K562 (cell line): Measurements from ENCODE around the gene ATAD5. TPM values are rescaled to one million over a fixed set of nuclear protein-coding genes. Genes with fewer than 3 reads are reported as not detected.

Experiments used
- ARHGAP35 ChIP-seq: fragments of 450-650 bp; IDR thresholded peaks from 2 replicates; pipeline ENCODE4 v1.6.1; 2018; ENCODE audit not compliant: partially characterized antibody
- BCL6 ChIP-seq: fragments of 250-450 bp; sonication (Bioruptor Pico); IDR thresholded peaks from 2 replicates; pipeline ENCODE4 v1.4.0; 2020
- CHD2 ChIP-seq: IDR thresholded peaks from 2 replicates; pipeline ENCODE4 v1.6.1; 2011; ENCODE audit warnings: low read depth, low read length
- MECOM ChIP-seq: fragments of 250-450 bp; sonication (Bioruptor Pico); IDR thresholded peaks from 2 replicates; pipeline ENCODE4 v1.8.0; 2022; ENCODE audit warnings: inconsistent platforms
- MEIS2 ChIP-seq: fragments of 450-650 bp; IDR thresholded peaks from 2 replicates; pipeline ENCODE4 v1.6.1; 2014; ENCODE audit warnings: mild to moderate bottlenecking; ENCODE audit not compliant: partially characterized antibody
- NONO ChIP-seq, 2 experiments: fragments of 200-400 bp in 1 of 2; fragments of 450-650 bp in 1 of 2; formaldehyde crosslinking in 1 of 2; IDR thresholded peaks; 2 replicates each; pipeline ENCODE4 v1.6.1; 2017; ENCODE audit warnings: low read depth in 2 of 2, mild to moderate bottlenecking in 2 of 2, moderate library complexity in 2 of 2, low read length in 1 of 2
- NR2F6 ChIP-seq: fragments of 450-650 bp; formaldehyde crosslinking; IDR thresholded peaks from 2 replicates; pipeline ENCODE4 v1.4.0; 2020; ENCODE audit warnings: mild to moderate bottlenecking
- NRF1 ChIP-seq, 2 experiments: fragments of 450-650 bp; IDR thresholded peaks in 1 of 2; conservative IDR thresholded peaks in 1 of 2; 2 replicates each; pipeline ENCODE4 v1.6.1; 2014; ENCODE audit warnings: mild to moderate bottlenecking in 2 of 2
- POLR2AphosphoS5 ChIP-seq: IDR thresholded peaks from 2 replicates; pipeline ENCODE4 v1.6.1; 2011; ENCODE audit warnings: mild to moderate bottlenecking, low read depth, low read length, moderate library complexity; ENCODE audit not compliant: control insufficient read depth, insufficient read depth
- PRPF4 ChIP-seq: fragments of 200-400 bp; formaldehyde crosslinking; IDR thresholded peaks from one replicate; pipeline ENCODE4 v1.6.1; 2017; ENCODE audit warnings: low read length, low read depth, mild to moderate bottlenecking; ENCODE audit not compliant: insufficient read depth, poor library complexity, severe bottlenecking
- PTRF ChIP-seq: fragments of 450-650 bp; IDR thresholded peaks from 2 replicates; pipeline ENCODE4 v1.6.1; 2016; ENCODE audit warnings: mild to moderate bottlenecking, missing genetic modification characterization, missing compliant biosample characterization
- PURB ChIP-seq: sonication (generic); formaldehyde crosslinking; IDR thresholded peaks from 2 replicates; pipeline ENCODE4 v1.9.0; 2021; ENCODE audit warnings: low read depth, mild to moderate bottlenecking, missing genetic modification reagents
- SETDB1 ChIP-seq: IDR thresholded peaks from one replicate; pipeline ENCODE4 v1.6.1; 2012; ENCODE audit warnings: low read length, control low read depth, inconsistent platforms
- SIN3B ChIP-seq: fragments of 450-650 bp; IDR thresholded peaks from 2 replicates; pipeline ENCODE4 v1.6.1; 2017; ENCODE audit warnings: low read depth, mild to moderate bottlenecking, moderate library complexity
- SP2 ChIP-seq: IDR thresholded peaks from 2 replicates; pipeline ENCODE4 v1.6.1; 2011; ENCODE audit warnings: mild to moderate bottlenecking, low read depth, low read length, moderate library complexity; ENCODE audit not compliant: poor library complexity, severe bottlenecking; ENCODE audit errors: extremely low read depth
- ZFPM2 ChIP-seq: fragments of 250-450 bp; sonication (Bioruptor Pico); IDR thresholded peaks from 2 replicates; pipeline ENCODE4 v1.5.1; 2022; ENCODE audit warnings: mild to moderate bottlenecking
- ZFX ChIP-seq: sonication (generic); formaldehyde crosslinking; IDR thresholded peaks from 2 replicates; pipeline ENCODE4 v1.8.0; 2022; ENCODE audit warnings: mild to moderate bottlenecking, missing genetic modification reagents, moderate library complexity
- ZNF146 ChIP-seq: IDR thresholded peaks from one replicate; pipeline ENCODE4 v1.6.1; 2018; ENCODE audit warnings: missing compliant biosample characterization; ENCODE audit not compliant: unreplicated experiment
- ZNF253 ChIP-seq: fragments of 250-450 bp; sonication (Bioruptor Pico); conservative IDR thresholded peaks from 2 replicates; pipeline ENCODE4 v1.6.1; 2021; ENCODE audit warnings: mild to moderate bottlenecking
- ZNF561 ChIP-seq: fragments of 450-650 bp; formaldehyde crosslinking; conservative IDR thresholded peaks from 2 replicates; pipeline ENCODE4 v1.4.0; 2020; ENCODE audit warnings: mild to moderate bottlenecking, moderate library complexity
- ZNF644 ChIP-seq: fragments of 200-800 bp; sonication (Bioruptor generic); IDR thresholded peaks from 2 replicates; pipeline ENCODE4 v1.6.1; 2016; ENCODE audit warnings: low read depth, missing genetic modification characterization, missing compliant biosample characterization
- polyA plus RNA-seq, 8 experiments: library from polyadenylated mRNA; depleted of rRNA in 4 of 8; stranded (reverse) in 5 of 8; unstranded in 3 of 8; fragments of >200 nt; fragmentation: Nextera tagmentation in 2 of 8; fragmentation: Illumina TruSeq in 1 of 8; extraction: Ambion mirVana in 2 of 8; extraction: Trizol in 1 of 8; gene quantifications; 2 replicates each; pipeline versions ENCODE4 v1.2.1 to v1.2.3, GENCODE V29; 2011 to 2014; ENCODE audit warnings: inconsistent platforms in 1 of 8, missing spikeins in 1 of 8
- total RNA-seq, 7 experiments: library from RNA; depleted of rRNA in 6 of 7; stranded (reverse); fragments of >200 nt in 6 of 7; fragmentation: Illumina TruSeq in 2 of 7; extraction: Trizol in 2 of 7; gene quantifications; 2 replicates each; pipeline versions ENCODE4 v1.2.1 to v1.2.3, GENCODE V29; 2011 to 2021; ENCODE audit warnings: low replicate concordance in 1 of 7
- TF ChIP-seq, protein P1 (sequence below), 2 experiments: IDR thresholded peaks; 2 replicates each; pipeline ENCODE4 v1.6.1; 2012; ENCODE audit warnings: improper control_type of control experiment in 2 of 2, low read depth in 2 of 2, low read length in 2 of 2, borderline replicate concordance in 1 of 2
- TF ChIP-seq, protein P2 (sequence below): fragments of 450-650 bp; IDR thresholded peaks from 2 replicates; pipeline ENCODE4 v1.6.1; 2017; ENCODE audit warnings: antibody characterized with exemption
- TF ChIP-seq, protein P3 (sequence below): sonication (generic); formaldehyde crosslinking; IDR thresholded peaks from 2 replicates; pipeline ENCODE4 v1.8.0; 2022; ENCODE audit warnings: missing genetic modification reagents, mild to moderate bottlenecking, borderline replicate concordance

Gene ATAD5
- total and polyA plus RNA-seq, 9 of the 15 experiments (the other 6 are each of a cell fraction or from before 2014, with no cell fraction given), result 4.6 to 25.6 (median 19.5) TPM

DNA sequence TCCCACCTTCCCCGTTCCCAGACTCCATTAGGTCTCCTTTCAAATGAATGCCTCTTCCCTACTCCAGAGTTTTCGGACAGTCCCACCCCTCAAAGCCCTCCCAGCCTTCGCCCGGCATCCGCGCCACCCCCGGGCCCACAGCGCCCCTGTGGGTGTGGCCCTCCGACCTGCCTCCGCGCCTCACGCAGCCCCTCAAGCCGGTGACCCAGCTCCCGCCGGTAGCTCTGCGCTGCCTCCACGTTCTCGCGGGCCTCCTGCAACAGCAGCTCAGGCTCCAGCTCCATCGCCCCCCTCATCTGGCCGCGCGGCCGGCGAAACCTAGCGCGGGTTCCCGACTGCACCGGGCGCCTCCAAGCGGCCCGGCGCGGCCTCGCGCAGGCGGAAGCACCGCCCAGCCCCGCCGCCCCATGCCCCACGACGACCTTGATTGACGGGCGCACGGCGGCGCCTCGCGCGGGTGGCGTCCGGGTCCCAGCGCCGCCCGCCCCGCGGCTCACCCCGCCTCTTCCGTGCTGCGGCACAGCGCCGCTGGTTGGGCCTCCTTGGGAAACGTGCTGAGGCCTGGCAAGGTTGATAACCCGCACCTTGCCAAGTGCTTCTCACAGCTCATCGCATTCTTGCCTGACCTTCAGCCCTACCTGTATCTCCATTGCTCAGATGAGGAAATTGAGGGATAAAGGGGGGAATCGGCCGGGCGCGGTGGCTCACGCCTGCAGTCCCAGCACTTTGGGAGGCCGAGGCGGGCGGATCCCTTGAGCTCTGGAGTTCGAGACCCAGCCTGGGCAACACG is 7.2 kb upstream of the ATAD5 start, which contains the start of gene CRLF3 (continued):
- TF ChIP-seq, protein P1, sequence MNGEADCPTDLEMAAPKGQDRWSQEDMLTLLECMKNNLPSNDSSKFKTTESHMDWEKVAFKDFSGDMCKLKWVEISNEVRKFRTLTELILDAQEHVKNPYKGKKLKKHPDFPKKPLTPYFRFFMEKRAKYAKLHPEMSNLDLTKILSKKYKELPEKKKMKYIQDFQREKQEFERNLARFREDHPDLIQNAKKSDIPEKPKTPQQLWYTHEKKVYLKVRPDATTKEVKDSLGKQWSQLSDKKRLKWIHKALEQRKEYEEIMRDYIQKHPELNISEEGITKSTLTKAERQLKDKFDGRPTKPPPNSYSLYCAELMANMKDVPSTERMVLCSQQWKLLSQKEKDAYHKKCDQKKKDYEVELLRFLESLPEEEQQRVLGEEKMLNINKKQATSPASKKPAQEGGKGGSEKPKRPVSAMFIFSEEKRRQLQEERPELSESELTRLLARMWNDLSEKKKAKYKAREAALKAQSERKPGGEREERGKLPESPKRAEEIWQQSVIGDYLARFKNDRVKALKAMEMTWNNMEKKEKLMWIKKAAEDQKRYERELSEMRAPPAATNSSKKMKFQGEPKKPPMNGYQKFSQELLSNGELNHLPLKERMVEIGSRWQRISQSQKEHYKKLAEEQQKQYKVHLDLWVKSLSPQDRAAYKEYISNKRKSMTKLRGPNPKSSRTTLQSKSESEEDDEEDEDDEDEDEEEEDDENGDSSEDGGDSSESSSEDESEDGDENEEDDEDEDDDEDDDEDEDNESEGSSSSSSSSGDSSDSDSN (IDR thresholded peaks at IDR 0.05; ENCODE audit: borderline replicate concordance in 1 of 2, low read depth in 2 of 2, low read length in 2 of 2), result peak in 1 of 2 experiments; percentile 85; a peak in 1 of 4 replicates
- TF ChIP-seq, protein P2, sequence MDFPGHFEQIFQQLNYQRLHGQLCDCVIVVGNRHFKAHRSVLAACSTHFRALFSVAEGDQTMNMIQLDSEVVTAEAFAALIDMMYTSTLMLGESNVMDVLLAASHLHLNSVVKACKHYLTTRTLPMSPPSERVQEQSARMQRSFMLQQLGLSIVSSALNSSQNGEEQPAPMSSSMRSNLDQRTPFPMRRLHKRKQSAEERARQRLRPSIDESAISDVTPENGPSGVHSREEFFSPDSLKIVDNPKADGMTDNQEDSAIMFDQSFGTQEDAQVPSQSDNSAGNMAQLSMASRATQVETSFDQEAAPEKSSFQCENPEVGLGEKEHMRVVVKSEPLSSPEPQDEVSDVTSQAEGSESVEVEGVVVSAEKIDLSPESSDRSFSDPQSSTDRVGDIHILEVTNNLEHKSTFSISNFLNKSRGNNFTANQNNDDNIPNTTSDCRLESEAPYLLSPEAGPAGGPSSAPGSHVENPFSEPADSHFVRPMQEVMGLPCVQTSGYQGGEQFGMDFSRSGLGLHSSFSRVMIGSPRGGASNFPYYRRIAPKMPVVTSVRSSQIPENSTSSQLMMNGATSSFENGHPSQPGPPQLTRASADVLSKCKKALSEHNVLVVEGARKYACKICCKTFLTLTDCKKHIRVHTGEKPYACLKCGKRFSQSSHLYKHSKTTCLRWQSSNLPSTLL, result 0 out of 2 replicates have a peak, but pooled peaks have one; percentile 8
- peak; percentile 74 for TF ChIP-seq CHD2
- no peak for TF ChIP-seq PURB (CRISPR knock-in tag)
- no peak for TF ChIP-seq SETDB1
- TF ChIP-seq ZNF644 (tag), result peak; percentile 58; the same call in 1 of the 2 replicates
- TF ChIP-seq NR2F6 (CRISPR knock-in tag), result no peak
- TF ChIP-seq, protein P3, sequence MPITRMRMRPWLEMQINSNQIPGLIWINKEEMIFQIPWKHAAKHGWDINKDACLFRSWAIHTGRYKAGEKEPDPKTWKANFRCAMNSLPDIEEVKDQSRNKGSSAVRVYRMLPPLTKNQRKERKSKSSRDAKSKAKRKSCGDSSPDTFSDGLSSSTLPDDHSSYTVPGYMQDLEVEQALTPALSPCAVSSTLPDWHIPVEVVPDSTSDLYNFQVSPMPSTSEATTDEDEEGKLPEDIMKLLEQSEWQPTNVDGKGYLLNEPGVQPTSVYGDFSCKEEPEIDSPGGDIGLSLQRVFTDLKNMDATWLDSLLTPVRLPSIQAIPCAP, result no peak
- peak; percentile 12 for TF ChIP-seq SP2
- no peak for TF ChIP-seq BCL6 (CRISPR knock-in tag)
- TF ChIP-seq PRPF4, result no peak
- peak; percentile 87 for TF ChIP-seq ZFX (CRISPR knock-in tag)
- TF ChIP-seq ZFPM2 (CRISPR knock-in tag), result no peak
- peak; percentile 56 for TF ChIP-seq SIN3B
- no peak for TF ChIP-seq ZNF561 (CRISPR knock-in tag)
- peak; percentile 83 for TF ChIP-seq MEIS2
- TF ChIP-seq ARHGAP35, result no peak
- no peak for TF ChIP-seq ZNF146
- 0 out of 2 replicates have a peak, but pooled peaks have one; percentile 33 for TF ChIP-seq MECOM (CRISPR knock-in tag)
- no peak for TF ChIP-seq ZNF253 (CRISPR knock-in tag)
- TF ChIP-seq PTRF (tag), result no peak
- TF ChIP-seq POLR2AphosphoS5, result peak; percentile 72
- peak; percentile 78 to 80; a peak in 3 of 4 replicates for TF ChIP-seq NRF1 (conservative IDR thresholded peaks at IDR 0.05 in 1 of 2, IDR thresholded peaks at IDR 0.05 in 1 of 2)
- peak; percentile 75 to 82; a peak in 3 of 4 replicates for TF ChIP-seq NONO (IDR thresholded peaks at IDR 0.05; ENCODE audit: low read depth in 2 of 2, low read length in 1 of 2)
